ENCODE results near the gene TLE6. TPM values are rescaled to one million over a fixed set of nuclear protein-coding genes. Genes with fewer than 3 reads are reported as not detected.

TLE6 gene
- polyA plus RNA-seq, 2 of the 4 experiments (the other 2 are of a cell fraction), result 3.1 to 4.2 TPM

DNA sequence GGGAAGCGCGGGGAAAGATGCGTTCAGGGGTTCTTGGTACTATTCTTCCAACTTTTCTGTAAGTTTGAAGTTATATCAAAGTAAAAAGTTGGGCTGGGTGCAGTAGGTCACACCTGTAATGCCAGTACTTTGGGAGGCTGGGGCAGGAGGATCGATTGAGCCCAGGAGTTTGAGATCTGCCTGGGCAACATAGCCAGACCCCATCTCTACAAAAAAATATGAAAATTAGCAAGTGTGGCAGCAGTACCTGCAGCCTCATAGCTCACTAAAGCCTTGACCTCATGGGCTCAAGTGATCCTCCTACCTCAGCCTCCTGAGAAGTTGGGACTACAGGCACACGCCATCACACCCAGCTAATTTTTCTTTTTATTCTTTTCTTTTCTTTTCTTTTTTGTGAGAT, 20.2 kb upstream of the TLE6 start:
- H3K4me2 ChIP-seq, result no peak overlapping the region
- H3K4me3 ChIP-seq, result no peak overlapping the region
- no peak overlapping the region for H3K27ac ChIP-seq
- FAIRE-seq, result no peak
- H3K9me3 ChIP-seq, result no peaks in the 10 kb centered on the region
- ATAC-seq, result no peak
- WGBS (ENCODE audit: missing lambda C conversion rate), result 70% methylated on average over 5 of the region's 5 CpGs
- POLR2A ChIA-PET, result no interaction called here
- CTCF ChIA-PET, result interaction anchor here (0.7 to 12.8 kb wide), 7 partner anchors 12 to 202 kb away, joined by 3 to 127 read pairs (median 3); no protein-coding TSS in a partner anchor
- no peaks in the 10 kb centered on the region for H3K4me1 ChIP-seq
- no peak for DNase-seq (ENCODE audit: low read depth in 1 of 2, low spot score in 1 of 2)
- TF ChIP-seq MYC (IDR thresholded peaks at IDR 0.05; ENCODE audit: borderline replicate concordance, low read length) (no peak), CHD4 (IDR thresholded peaks at IDR 0.05; ENCODE audit: borderline replicate concordance) (no peak), RCOR1 (IDR thresholded peaks at IDR 0.05; ENCODE audit: low read depth, low read length) (no peak), ATOH8 (CRISPR knock-in tag; IDR thresholded peaks at IDR 0.05; ENCODE audit: low read depth) (no peak), TFCP2L1 (CRISPR knock-in tag; IDR thresholded peaks at IDR 0.05) (no peak), POLR2A (IDR thresholded peaks at IDR 0.05; ENCODE audit: low read length) (no peak), CEBPB (IDR thresholded peaks at IDR 0.05) (no peak), KDM5A (IDR thresholded peaks at IDR 0.05) (no peak)
- TF ChIP-seq, protein P1, sequence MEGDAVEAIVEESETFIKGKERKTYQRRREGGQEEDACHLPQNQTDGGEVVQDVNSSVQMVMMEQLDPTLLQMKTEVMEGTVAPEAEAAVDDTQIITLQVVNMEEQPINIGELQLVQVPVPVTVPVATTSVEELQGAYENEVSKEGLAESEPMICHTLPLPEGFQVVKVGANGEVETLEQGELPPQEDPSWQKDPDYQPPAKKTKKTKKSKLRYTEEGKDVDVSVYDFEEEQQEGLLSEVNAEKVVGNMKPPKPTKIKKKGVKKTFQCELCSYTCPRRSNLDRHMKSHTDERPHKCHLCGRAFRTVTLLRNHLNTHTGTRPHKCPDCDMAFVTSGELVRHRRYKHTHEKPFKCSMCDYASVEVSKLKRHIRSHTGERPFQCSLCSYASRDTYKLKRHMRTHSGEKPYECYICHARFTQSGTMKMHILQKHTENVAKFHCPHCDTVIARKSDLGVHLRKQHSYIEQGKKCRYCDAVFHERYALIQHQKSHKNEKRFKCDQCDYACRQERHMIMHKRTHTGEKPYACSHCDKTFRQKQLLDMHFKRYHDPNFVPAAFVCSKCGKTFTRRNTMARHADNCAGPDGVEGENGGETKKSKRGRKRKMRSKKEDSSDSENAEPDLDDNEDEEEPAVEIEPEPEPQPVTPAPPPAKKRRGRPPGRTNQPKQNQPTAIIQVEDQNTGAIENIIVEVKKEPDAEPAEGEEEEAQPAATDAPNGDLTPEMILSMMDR (IDR thresholded peaks at IDR 0.05), result no peak
- TF ChIP-seq, protein P2, sequence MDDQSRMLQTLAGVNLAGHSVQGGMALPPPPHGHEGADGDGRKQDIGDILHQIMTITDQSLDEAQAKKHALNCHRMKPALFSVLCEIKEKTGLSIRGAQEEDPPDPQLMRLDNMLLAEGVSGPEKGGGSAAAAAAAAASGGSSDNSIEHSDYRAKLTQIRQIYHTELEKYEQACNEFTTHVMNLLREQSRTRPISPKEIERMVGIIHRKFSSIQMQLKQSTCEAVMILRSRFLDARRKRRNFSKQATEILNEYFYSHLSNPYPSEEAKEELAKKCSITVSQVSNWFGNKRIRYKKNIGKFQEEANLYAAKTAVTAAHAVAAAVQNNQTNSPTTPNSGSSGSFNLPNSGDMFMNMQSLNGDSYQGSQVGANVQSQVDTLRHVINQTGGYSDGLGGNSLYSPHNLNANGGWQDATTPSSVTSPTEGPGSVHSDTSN (IDR thresholded peaks at IDR 0.05), result no peak

DNA sequence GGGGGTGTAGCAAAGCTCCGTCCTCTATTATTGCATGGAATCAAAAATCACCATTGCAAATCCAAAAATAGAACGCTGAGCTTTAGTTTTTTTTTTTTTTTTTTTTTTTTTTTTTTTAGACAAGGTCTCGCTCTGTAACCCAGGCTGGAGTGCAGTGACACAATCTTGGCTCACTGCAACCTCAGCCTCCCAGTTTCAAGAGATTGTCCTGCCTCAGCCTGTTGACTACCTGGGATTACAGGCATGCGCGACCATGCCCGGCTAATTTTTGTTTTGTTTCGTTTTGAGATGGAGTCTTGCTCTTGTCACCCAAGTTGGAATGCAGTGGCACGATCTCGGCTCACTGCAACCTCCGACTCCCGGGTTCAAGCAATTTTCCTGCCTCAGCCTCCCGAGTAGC, 17.2 kb upstream of the TLE6 start:
- H3K27ac ChIP-seq, result no peak overlapping the region
- 71% methylated on average over 12 of the region's 12 CpGs for WGBS (ENCODE audit: missing lambda C conversion rate)
- FAIRE-seq (no peak), DNase-seq (ENCODE audit: low read depth in 1 of 2, low spot score in 1 of 2) (no peak), ATAC-seq (no peak)
- ChIA-PET CTCF (interaction anchor here (0.6 to 12.8 kb wide), 4 partner anchors 9 to 343 kb away, joined by 3 to 127 read pairs (median 4); no protein-coding TSS in a partner anchor), POLR2A (interaction anchor here (0.6 to 0.7 kb wide), 2 partner anchors 200 to 802 kb away, joined by 4 to 5 read pairs; partner anchors contain the start of gene APBA3)
- no peaks in the 10 kb centered on the region for H3K9me3 ChIP-seq
- H3K4me1 ChIP-seq, result no peaks in the 10 kb centered on the region
- no peak overlapping the region for H3K4me3 ChIP-seq
- H3K4me2 ChIP-seq, result no peak overlapping the region
- TF ChIP-seq NPAS2 (CRISPR knock-in tag; IDR thresholded peaks at IDR 0.05; ENCODE audit: borderline replicate concordance) (no peak), HEYL (CRISPR knock-in tag; IDR thresholded peaks at IDR 0.05) (no peak)

DNA sequence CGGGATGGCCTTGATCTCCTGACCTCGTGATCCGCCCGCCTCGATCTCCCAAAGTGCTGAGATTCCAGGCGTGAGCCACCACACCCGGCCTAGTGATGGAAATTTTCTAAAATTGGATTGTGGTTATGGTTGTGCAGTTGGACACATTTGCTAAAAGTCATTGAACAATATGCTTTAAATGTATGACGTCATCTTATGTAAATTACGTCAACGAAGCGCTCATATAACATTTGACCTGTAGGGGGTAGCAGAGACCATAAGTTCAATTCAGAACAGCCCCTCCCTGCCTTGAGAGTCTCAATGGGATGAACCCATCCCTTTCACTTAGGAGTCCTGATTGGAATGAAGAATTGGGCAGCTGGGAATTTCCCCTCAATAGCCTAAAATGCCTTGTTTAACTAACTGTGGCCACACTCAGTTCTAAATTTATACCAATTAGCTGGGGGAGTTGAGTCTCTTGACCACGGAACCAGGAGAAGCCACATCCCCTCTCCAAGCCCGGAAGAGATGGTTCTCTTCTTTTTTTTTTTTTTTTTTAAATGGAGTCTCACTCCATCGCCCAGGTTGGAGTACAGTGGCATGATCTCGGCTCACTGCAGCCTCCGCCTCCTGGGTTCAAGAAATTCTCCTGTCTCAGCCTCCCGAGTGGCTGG, 15.2 kb upstream of the TLE6 start:
- H3K4me2 ChIP-seq, result no peak overlapping the region
- FAIRE-seq (no peak), ATAC-seq (peak in 1 of 2 experiments; percentile 51; a peak in 4 of 6 replicates), DNase-seq (ENCODE audit: low read depth in 1 of 2, low spot score in 1 of 2) (peak; percentile 24 to 66)
- no peak overlapping the region for H3K4me3 ChIP-seq
- 43% methylated on average over 17 of the region's 17 CpGs for WGBS (ENCODE audit: missing lambda C conversion rate)
- ChIA-PET POLR2A (no interaction called here), CTCF (interaction anchor here (0.6 to 12.8 kb wide), 22 partner anchors 10 to 528 kb away, joined by 3 to 127 read pairs (median 4); partner anchors contain the start of gene TLE6)
- TF ChIP-seq FOSL2 (IDR thresholded peaks at IDR 0.05) (no peak), FOSL2 (CRISPR knock-in tag; IDR thresholded peaks at IDR 0.05) (peak; percentile 92), SMC3 (IDR thresholded peaks at IDR 0.05) (peak; percentile 50), HOXA7 (CRISPR knock-in tag; IDR thresholded peaks at IDR 0.05) (no peak), TFCP2L1 (CRISPR knock-in tag; IDR thresholded peaks at IDR 0.05) (no peak), EP300 (IDR thresholded peaks at IDR 0.05) (no peak), RAD21 (conservative IDR thresholded peaks at IDR 0.05 in 1 of 2, IDR thresholded peaks at IDR 0.05 in 1 of 2) (peak; percentile 77)
- TF ChIP-seq, protein P1 (IDR thresholded peaks at IDR 0.05), result peak; percentile 72
- no peak overlapping the region for H3K27ac ChIP-seq
- no peaks in the 10 kb centered on the region for H3K4me1 ChIP-seq
- H3K9me3 ChIP-seq, result no peaks in the 10 kb centered on the region
